Fibroblast of the aortic adventitia (primary cell): ENCODE results near the gene NSUN7. TPM values are rescaled to one million over a fixed set of nuclear protein-coding genes. Genes with fewer than 3 reads are reported as not detected.

ENCODE experiments used
- DNase-seq: peaks from one replicate; pipeline ENCODE4 v3.0.0-alpha.2; 2010; ENCODE audit warnings: low read depth
- H3K4me3 ChIP-seq: 2 replicates; pipeline ENCODE4 v1.5.1; 2011; ENCODE audit warnings: low read depth, mild to moderate bottlenecking, control low read depth, low read length, moderate library complexity
- CTCF ChIP-seq: IDR thresholded peaks from 2 replicates; pipeline ENCODE4 v1.5.1; 2011; ENCODE audit warnings: mild to moderate bottlenecking, low read length, control low read depth, inconsistent platforms; ENCODE audit not compliant: insufficient read depth
- total RNA-seq: library from RNA; depleted of rRNA; stranded (reverse); fragments of >200 nt; gene quantifications from 2 replicates; pipeline ENCODE4 v1.2.3, GENCODE V29; 2012; ENCODE audit warnings: low replicate concordance

Gene NSUN7
- total RNA-seq, 1 donor = under 0.01 TPM

- H3K4me3 ChIP-seq = no peak overlapping the region
- DNase-seq = no peak
- TF ChIP-seq CTCF = no peak
Observed at GRCh38 chr4:40848251-40848650, 98.5 kb downstream of the NSUN7 start.

DNA sequence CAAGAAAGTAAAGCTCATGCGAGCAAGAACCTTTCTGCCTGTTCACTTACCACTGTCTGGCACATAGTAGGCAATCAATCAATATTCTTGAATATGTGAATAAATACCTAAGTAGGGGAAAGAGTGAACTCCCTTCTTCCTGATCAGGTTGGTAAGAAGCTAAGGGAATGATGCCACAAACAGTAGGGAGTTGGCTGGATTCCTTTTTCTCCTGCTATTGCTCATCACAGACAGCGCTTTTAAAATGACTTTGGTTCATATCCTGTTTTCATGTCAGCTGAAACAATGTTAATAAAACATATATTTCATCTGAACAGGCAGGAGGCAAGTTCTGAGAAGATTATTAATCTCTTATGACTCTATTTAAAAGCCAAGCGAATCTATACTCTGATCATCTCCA lies 99.2 kb downstream of the NSUN7 start:
- DNase-seq = peak; percentile 23
- TF ChIP-seq CTCF = no peak
- no peak overlapping the region for H3K4me3 ChIP-seq

DNA sequence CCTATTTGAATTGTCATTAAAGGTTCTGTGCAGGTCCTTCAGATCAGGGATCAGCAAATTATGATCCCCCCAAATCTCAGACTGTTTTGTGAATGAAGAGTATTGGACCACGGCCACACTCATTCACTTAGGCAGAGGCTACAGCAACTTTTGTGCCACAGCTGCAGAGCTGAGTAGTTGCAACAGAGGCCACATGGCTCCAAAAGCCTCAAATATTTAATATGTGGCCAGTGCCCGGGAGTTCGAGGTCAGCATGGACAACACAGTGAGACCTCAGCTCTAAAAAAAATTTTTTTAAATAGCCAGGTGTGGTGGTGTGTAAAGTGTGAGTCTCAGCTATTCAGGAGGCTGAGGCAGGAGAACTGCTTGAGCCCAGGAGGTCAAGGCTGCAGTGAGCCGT lies 100.7 kb downstream of the NSUN7 start:
- no peak overlapping the region for H3K4me3 ChIP-seq
- TF ChIP-seq CTCF = no peak
- no peak for DNase-seq

GRCh38 chr4:40856277-40856839 lies 106.6 kb downstream of the NSUN7 start:
- H3K4me3 ChIP-seq = no peak overlapping the region
- no peak for DNase-seq
- no peak for TF ChIP-seq CTCF

GRCh38 chr4:40856840-40857362 lies 107.1 kb downstream of the NSUN7 start:
- peak overlapping the region; percentile 59 for H3K4me3 ChIP-seq
- no peak for TF ChIP-seq CTCF
- peak; percentile 36 for DNase-seq

DNA sequence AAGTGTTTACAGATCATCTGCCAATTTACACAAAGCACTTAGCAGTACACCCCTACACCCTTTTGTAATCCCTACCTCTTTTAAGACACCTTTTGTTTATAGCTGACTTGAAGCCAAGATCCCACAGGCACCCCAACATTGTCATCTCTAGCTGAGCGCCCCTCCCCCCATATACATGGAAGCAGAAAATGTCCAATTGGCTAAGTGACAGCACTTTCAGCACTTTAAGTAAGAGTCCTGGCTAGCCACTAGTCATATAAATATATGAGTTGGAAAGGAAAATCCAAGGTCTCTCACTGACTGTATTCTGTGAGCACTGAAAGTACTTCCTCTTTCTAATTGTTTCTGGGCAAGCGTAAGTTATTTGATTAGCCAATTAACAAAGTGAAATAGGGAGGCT lies 108.2 kb downstream of the NSUN7 start:
- no peak for TF ChIP-seq CTCF
- no peak overlapping the region for H3K4me3 ChIP-seq
- no peak for DNase-seq

- no peak for TF ChIP-seq CTCF
- H3K4me3 ChIP-seq = no peak overlapping the region
- no peak for DNase-seq
Observed at GRCh38 chr4:40858962-40859361, 109.2 kb downstream of the NSUN7 start.
